ENCODE data around the gene MACROD2.

DNA sequence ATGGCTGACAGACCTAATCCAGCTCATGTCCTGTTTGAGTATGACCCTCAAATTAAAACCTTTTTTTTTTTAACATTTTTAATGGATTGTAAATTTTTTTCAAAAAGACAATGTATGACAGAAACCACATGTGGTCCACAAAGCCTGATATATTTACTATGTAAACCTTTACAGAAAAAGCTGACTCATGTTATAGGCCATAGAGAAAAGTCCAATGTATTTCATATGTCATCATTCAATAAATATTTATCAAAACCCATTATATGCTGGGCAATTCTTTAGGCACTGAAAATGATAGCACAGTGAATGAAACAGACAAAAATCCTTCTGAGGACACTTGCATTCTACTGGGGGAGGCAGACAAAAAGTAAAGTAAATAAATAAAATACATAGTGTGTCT lies 1168.3 kb downstream of the MACROD2 start:
- TF ChIP-seq, protein P1, sequence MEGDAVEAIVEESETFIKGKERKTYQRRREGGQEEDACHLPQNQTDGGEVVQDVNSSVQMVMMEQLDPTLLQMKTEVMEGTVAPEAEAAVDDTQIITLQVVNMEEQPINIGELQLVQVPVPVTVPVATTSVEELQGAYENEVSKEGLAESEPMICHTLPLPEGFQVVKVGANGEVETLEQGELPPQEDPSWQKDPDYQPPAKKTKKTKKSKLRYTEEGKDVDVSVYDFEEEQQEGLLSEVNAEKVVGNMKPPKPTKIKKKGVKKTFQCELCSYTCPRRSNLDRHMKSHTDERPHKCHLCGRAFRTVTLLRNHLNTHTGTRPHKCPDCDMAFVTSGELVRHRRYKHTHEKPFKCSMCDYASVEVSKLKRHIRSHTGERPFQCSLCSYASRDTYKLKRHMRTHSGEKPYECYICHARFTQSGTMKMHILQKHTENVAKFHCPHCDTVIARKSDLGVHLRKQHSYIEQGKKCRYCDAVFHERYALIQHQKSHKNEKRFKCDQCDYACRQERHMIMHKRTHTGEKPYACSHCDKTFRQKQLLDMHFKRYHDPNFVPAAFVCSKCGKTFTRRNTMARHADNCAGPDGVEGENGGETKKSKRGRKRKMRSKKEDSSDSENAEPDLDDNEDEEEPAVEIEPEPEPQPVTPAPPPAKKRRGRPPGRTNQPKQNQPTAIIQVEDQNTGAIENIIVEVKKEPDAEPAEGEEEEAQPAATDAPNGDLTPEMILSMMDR (conservative IDR thresholded peaks at IDR 0.05 in 1 of 2, IDR thresholded peaks at IDR 0.05 in 1 of 2; ENCODE audit: extremely low read depth in 1 of 2, insufficient read depth in 1 of 2, low read depth in 1 of 2, low read length in 2 of 2): no peak
- TF ChIP-seq EZH2 (IDR thresholded peaks at IDR 0.05; ENCODE audit: borderline replicate concordance, low read length): no peak

Measured in mammary epithelial cell (primary cell).